ENCODE measurements around the gene DTNA. TPM values are rescaled to one million over a fixed set of nuclear protein-coding genes. Genes with fewer than 3 reads are reported as not detected.

DTNA gene
- total and polyA plus RNA-seq, 2 donors from 2014 or later = 6.2 to 22.3 TPM

DNA sequence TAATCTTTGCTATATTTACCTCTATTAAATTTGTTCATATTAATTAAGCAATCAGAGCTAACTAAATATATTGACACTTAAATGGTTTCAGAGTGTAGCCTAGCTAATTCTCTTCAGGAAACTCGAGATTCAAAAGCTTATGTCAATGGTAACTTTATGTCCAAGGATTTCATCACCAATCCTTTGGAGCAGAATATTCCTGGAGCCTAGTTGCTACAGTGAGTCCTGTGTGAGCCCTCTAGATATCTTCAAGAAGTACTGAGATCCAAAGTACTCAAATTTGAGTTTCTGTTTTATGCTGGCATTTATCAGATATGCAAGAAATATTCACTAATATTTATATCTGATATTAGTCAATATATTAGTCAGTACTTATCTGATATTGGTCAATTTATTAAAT lies 31.3 kb downstream of the DTNA start:
- H3K27ac ChIP-seq (ENCODE audit: low read depth in 2 of 2, low read length in 2 of 2) = no peak overlapping the region
- no peaks in the 10 kb centered on the region for H3K27me3 ChIP-seq (ENCODE audit: control insufficient read depth, insufficient read depth, low read length)
- DNase-seq (no peak), FAIRE-seq (no peak)
- H3K9me3 ChIP-seq (ENCODE audit: control insufficient read depth in 2 of 3, insufficient read depth in 1 of 3, low read length in 3 of 3) = no peaks in the 10 kb centered on the region
- H3K36me3 ChIP-seq (ENCODE audit: control insufficient read depth in 2 of 3, insufficient read depth in 3 of 3, low read length in 3 of 3) = no peaks in the 10 kb centered on the region
- TF ChIP-seq, protein P1, sequence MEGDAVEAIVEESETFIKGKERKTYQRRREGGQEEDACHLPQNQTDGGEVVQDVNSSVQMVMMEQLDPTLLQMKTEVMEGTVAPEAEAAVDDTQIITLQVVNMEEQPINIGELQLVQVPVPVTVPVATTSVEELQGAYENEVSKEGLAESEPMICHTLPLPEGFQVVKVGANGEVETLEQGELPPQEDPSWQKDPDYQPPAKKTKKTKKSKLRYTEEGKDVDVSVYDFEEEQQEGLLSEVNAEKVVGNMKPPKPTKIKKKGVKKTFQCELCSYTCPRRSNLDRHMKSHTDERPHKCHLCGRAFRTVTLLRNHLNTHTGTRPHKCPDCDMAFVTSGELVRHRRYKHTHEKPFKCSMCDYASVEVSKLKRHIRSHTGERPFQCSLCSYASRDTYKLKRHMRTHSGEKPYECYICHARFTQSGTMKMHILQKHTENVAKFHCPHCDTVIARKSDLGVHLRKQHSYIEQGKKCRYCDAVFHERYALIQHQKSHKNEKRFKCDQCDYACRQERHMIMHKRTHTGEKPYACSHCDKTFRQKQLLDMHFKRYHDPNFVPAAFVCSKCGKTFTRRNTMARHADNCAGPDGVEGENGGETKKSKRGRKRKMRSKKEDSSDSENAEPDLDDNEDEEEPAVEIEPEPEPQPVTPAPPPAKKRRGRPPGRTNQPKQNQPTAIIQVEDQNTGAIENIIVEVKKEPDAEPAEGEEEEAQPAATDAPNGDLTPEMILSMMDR (IDR thresholded peaks at IDR 0.05; ENCODE audit: borderline replicate concordance, extremely low read depth, insufficient read depth) = no peak
- intact Hi-C loops (cut with DNase I) = no loop called here
- H3K4me1 ChIP-seq (ENCODE audit: control insufficient read depth in 2 of 3, insufficient read depth in 2 of 3, low read depth in 1 of 3, low read length in 3 of 3) = no peaks in the 10 kb centered on the region
- H3K9ac ChIP-seq (ENCODE audit: low read length in 3 of 3) = no peak overlapping the region
- no peak overlapping the region for H3K4me3 ChIP-seq (ENCODE audit: low read length in 3 of 3)

DNA sequence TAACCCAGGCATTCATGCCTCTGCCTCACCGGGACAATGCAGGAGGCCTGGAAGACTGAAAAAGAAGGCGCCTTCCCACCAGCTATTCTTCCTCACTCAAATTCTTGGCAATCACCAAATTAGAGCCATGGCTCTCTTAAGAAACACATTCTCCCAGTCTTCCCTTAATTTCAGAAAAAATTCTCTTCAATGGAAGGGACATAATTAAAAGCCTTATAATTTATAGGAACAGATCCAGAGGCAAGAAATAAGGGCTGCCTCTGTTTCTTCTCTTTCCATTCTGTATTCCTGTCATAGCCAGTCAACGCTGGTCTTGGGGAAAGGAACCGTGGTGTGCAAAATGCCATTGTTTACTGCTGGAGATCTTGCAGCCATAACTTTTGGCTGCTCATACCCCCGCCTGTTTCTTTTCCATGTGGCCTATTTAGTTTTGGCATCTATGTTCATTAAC lies 32.8 kb downstream of the DTNA start:
- Histone ChIP-seq H3K27me3 (ENCODE audit: control insufficient read depth, insufficient read depth, low read length) (no peaks in the 10 kb centered on the region), H3K4me1 (ENCODE audit: control insufficient read depth in 2 of 3, insufficient read depth in 2 of 3, low read depth in 1 of 3, low read length in 3 of 3) (no peaks in the 10 kb centered on the region), H3K27ac (ENCODE audit: low read depth in 2 of 2, low read length in 2 of 2) (no peak overlapping the region), H3K4me3 (ENCODE audit: low read length in 3 of 3) (no peak overlapping the region), H3K9ac (ENCODE audit: low read length in 3 of 3) (no peak overlapping the region), H3K9me3 (ENCODE audit: control insufficient read depth in 2 of 3, insufficient read depth in 1 of 3, low read length in 3 of 3) (no peaks in the 10 kb centered on the region), H3K36me3 (ENCODE audit: control insufficient read depth in 2 of 3, insufficient read depth in 3 of 3, low read length in 3 of 3) (no peaks in the 10 kb centered on the region)
- DNase-seq (no peak), FAIRE-seq (no peak)
- intact Hi-C loops (cut with DNase I) = no loop called here
- TF ChIP-seq, protein P1 (IDR thresholded peaks at IDR 0.05; ENCODE audit: borderline replicate concordance, extremely low read depth, insufficient read depth) = no peak

DNA sequence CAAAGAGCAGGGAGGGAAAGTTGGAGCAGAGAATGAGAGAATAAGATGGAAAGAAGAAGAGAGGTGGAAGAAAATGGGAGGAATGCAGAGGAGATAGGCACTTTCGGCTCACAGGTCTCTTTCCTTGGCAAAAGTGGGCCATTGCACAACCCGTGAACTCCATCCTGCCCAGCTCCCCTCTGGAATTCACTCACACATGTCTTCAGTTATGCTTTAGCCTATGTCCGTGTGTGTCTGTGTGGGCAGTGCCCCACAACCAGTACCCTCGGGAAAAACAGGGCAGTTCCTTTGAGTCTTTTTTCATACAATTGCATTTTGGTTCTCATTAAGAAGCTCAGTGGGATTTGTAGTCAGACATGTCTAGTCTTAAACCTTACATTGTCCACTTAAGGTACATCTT lies 34.5 kb downstream of the DTNA start:
- no peaks in the 10 kb centered on the region for H3K36me3 ChIP-seq (ENCODE audit: control insufficient read depth in 2 of 3, insufficient read depth in 3 of 3, low read length in 3 of 3)
- no peaks in the 10 kb centered on the region for H3K9me3 ChIP-seq (ENCODE audit: control insufficient read depth in 2 of 3, insufficient read depth in 1 of 3, low read length in 3 of 3)
- H3K4me3 ChIP-seq (ENCODE audit: low read length in 3 of 3) = no peak overlapping the region
- H3K9ac ChIP-seq (ENCODE audit: low read length in 3 of 3) = no peak overlapping the region
- H3K4me1 ChIP-seq (ENCODE audit: control insufficient read depth in 2 of 3, insufficient read depth in 2 of 3, low read depth in 1 of 3, low read length in 3 of 3) = no peaks in the 10 kb centered on the region
- TF ChIP-seq, protein P1 (IDR thresholded peaks at IDR 0.05; ENCODE audit: borderline replicate concordance, extremely low read depth, insufficient read depth) = no peak
- FAIRE-seq = no peak
- intact Hi-C loops (cut with DNase I) = no loop called here
- H3K27me3 ChIP-seq (ENCODE audit: control insufficient read depth, insufficient read depth, low read length) = no peaks in the 10 kb centered on the region
- no peak overlapping the region for H3K27ac ChIP-seq (ENCODE audit: low read depth in 2 of 2, low read length in 2 of 2)
- DNase-seq = no peak

DNA sequence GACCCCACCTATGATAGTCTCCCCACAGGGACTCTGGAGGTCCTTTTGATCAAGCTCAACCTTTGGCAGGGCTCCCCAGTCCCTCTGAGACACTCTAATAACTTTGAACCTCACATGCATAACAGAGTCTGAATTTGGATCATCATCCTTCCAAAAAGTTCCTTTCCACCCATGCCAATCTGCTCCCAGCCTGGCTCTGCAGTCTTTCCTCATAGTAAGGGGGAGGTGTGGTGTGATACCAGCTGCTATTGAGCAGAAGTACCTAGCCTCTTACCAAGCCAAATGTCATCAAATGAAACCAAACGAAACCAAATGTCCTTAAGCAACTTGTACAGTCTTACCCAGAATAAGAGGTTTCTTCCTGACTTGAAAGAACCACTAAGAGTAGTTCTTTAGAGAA lies 36.5 kb downstream of the DTNA start:
- Histone ChIP-seq H3K27ac (ENCODE audit: low read depth in 2 of 2, low read length in 2 of 2) (no peak overlapping the region), H3K4me3 (ENCODE audit: low read length in 3 of 3) (no peak overlapping the region), H3K9ac (ENCODE audit: low read length in 3 of 3) (no peak overlapping the region), H3K9me3 (ENCODE audit: control insufficient read depth in 2 of 3, insufficient read depth in 1 of 3, low read length in 3 of 3) (no peaks in the 10 kb centered on the region), H3K4me1 (ENCODE audit: control insufficient read depth in 2 of 3, insufficient read depth in 2 of 3, low read depth in 1 of 3, low read length in 3 of 3) (no peaks in the 10 kb centered on the region), H3K36me3 (ENCODE audit: control insufficient read depth in 2 of 3, insufficient read depth in 3 of 3, low read length in 3 of 3) (no peaks in the 10 kb centered on the region), H3K27me3 (ENCODE audit: control insufficient read depth, insufficient read depth, low read length) (no peaks in the 10 kb centered on the region)
- TF ChIP-seq, protein P1 (IDR thresholded peaks at IDR 0.05; ENCODE audit: borderline replicate concordance, extremely low read depth, insufficient read depth) = no peak
- DNase-seq (no peak), FAIRE-seq (no peak)
- intact Hi-C loops (cut with DNase I) = no loop called here
